ENCODE results near the gene XRN2.
A peak's percentile ranks its signal among the peaks of the same experiment; 100 is the strongest.
"Not testable (repeated sequence)": the region's sequence is repeated elsewhere in the genome, so short reads cannot be mapped to it uniquely, and the experiment has no call there.

The XRN2 gene

GRCh38 chr20:21391972-21392352 lies 88.8 kb downstream of the XRN2 start:
- DNase-seq, result no peak

DNA sequence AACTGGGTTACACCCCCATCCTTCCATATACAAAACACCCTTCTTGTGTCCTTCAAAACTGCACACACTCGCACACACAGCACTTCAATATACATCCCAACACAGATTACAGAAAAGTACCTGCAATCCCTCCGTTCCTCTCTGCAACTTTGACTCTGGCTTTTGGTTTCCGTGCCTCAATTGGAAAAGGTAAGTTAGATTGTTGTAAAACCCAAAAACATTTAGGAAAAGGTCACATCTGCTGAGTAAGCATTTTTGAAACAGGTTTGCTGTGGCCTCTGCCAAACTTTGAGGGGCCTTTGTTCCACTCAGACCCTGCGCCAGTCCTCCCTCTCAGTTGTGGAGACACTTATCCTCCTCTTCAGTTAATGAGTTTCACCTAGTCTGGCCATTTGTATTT lies 90.0 kb downstream of the XRN2 start:
- DNase-seq, result no peak

GRCh38 chr20:21393816-21394519 lies 90.8 kb downstream of the XRN2 start:
- DNase-seq, result no peak

DNA sequence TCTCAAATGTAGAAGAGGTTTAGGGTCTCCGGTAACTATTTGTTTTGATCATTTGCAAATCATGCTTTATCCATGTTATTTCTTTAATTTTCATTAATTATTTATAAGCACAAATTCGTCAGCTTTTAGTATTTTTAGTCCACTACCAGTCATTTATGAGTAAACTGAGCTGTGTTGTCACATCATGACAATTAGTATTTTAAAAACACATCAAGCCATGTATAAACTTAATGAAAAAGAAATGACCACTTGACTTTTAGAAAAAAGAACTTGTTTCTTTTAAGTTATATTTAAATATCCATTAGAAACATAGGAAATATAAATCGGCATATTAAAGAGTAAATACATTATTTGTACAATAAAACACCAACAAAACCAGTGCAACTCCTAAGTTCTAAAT lies 91.4 kb downstream of the XRN2 start:
- no peak for DNase-seq

DNA sequence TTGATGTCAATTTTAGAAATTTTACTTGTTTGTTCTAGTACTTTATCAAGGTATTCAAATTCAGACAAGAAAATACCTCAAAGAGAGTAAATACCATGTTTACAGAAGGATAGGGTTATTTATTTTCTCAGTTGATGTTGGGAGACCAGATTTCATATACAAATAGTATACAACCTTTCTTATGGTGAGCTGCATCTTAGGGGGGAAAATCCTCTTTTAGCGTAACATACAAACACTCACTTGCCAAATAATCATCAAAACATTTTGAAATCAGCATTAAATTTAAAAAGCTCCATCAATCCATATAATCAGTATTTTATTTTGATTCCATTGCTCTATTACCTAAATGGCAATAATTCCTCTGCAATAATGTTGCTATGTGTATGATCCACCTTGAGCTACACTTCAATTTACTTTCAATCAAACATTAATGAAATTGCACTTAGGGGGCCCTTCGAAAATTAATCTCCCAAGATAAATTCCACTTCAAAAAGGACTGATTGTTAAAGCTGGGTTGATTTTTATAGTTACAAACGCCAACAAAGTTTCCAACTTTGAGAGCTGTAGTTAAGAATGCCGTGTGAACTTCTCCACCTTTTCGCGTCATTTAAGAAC lies 92.0 kb downstream of the XRN2 start:
- no peak for DNase-seq

DNA sequence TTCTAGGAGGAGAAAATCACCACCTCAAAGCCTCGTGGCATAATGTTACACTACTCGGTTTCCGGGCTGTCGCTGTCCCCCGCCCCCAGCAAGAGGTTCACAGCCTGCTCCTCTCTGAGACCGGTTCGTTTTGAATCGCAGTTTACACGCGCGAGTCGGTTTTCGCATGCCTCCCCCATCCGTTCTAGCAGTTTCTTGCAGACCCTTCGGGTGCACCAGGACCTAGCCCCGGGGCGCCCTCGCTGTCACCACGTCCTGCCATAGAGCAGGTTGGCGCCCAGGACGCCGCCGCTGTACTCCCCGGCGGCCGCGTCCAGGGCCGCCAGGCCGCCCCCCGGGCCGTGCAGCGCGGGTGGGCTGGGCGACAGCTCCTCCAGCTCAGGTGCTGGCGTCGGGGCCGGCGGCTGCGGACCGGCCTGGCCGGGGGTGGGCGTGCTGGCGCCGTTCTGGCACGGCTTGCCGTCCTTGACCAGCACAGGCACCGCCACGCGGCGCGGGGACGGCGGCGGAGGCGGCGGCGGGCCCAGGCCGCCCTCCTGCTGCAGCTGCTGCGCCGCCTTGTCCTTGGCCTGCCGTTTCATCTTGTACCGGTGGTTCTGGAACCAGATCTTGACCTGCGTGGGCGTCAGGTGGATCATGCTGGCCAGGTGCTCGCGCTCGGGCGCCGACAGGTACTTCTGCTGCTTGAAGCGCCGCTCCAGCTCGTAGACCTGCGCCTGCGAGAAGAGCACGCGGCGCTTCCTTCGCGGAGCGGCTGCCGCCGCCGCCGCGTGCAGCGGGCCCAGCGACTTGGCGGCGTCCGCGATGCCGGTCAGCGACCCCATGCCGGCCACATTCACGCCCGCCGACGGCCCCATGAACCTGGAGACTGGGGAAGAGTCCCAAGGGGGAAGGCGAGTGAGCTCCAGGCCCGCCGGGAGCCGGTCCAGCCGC lies 92.8 kb downstream of the XRN2 start:
- peak; percentile 49 for DNase-seq

DNA sequence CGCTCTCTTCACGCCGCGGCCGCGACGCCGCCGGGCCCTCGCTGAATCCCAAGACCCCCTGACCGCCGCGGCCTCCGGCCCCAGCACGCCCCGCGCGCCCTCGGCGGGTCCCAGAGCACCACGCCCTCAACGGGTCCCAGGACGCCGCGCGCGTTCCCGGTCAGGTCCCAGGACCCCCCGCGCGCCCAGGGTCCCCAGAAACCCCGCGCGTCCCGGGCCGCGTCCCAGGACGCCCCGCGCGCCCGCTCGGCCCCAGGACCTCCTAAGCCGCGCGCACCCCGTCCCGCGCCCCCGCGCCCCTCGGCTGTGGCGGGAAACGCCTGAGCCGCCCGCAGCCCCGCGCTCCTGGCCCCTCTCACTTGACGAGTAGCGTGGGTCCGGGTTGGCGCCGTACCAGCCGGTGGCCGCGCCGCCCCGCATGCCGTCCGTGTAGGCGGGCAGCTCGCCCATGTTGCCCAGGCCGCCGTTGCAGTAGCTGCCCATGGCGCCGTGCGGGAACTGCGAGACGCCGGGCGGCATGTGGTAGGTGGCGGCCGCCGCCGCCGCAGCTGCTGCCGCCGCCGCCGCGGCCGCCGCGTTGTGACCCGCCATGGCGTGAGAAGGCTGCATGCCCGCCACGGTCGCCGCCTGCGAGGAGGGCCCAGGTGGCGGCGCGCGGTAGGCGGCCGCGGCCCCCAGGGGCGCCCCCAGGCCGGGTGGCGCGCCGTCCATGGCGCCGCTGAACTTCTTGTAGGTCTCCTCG lies 93.6 kb downstream of the XRN2 start:
- DNase-seq, result no peak

DNA sequence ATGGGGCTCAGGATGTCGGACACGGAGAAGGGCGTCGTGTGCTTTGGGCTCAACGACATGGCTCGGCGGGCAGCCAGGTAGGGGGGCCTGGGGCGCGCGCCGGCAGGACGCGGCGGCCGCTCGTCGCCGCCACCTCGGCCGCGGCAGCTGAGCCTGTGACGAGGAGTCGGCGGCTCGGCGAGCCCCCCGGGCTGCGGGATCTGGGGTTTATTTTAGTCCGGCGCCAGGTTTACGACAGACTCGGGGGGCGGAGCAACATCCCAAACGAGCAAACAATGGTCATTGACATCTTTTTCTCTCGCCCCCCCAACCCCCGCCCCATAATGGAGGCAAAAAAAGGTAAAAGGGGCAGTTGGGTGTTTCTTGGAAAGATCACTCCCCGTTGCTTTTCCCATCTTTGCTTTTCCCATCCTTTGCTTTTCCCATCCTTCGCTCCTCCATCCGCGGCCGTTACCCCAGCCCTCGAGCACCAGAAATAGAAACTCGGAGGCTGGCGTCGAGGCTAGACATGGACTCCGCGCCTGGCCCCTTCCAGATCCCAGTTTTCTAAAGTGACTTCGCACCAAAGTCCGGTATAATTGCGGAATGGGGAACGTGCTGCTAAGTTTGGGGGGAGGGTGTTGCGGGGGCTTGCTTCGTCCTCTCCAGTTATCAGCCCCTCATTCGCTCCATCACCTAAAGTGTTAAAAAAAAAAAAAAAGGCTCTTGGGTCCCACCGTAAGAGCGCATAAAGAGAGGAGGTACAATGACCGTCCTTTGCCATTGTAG lies 94.4 kb downstream of the XRN2 start, which contains the start of gene NKX2-4:
TSS of gene NKX2-4 (minus strand) at position 186 of the 768 bp plus-strand sequence. CDS start at position 59, 127 bp downstream.
- DNase-seq, result no peak

DNA sequence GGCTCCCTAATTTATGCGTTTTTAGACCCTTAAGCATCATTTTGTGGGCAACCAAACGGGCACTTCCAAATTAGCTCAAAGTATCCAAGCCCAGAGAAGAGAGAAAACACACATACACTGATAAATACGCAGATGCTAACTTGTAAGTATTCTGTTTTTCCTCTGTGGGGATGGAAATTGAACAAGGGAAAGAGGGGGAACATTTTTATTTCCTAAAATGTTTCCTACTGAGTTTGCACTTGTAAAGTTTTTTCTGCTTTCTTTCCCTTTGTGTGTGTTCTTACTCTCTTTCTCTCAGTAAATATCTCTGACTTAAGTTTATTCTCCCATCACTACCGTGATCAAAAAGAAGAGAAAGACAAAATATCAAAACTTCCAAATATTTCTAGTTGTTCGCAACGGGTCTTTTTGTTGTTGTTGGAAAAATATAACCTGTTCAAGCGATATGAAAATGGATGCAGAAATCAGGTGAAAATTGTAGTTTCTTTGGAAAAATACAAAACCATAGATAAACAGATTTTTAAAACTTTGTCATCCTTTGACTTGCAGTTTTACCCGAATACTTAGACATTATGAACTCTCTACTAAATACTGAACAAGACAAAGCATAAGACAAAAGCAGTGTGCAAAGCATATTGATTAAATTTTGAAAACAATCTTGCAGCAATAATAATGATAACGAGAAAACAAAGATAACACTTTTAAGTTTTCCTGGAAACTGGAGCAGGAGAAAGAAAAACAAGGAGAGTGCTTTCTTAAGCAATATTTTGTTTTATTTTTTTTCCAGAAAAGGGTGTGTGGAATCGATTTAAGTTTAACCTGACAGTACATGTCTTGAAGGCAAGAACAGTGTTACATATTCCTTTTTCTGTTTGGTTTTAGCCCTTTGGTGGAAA lies 95.2 kb downstream of the XRN2 start:
- no peak for DNase-seq

DNA sequence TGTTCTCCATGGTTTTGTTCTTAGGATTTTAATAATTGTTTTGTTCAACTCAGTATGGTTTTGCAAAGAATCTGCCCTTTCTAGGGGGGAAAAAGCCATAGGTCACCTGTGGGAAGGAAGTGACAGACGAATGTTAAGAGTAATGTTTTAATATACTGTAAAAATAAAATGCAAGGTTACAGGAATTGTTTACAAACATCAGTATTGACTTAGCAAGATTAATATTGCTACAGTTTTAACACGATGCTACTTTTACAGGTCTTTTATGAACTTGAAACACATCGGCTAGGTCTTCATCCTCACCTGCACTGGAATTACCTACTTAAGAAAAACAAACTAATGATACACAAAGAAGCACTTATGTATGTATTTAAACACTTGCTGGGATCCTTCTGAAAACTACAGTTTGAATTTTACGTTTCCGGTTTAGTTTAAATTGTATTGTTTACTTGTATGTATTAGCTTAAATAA lies 95.9 kb downstream of the XRN2 start:
- no peak for DNase-seq

DNA sequence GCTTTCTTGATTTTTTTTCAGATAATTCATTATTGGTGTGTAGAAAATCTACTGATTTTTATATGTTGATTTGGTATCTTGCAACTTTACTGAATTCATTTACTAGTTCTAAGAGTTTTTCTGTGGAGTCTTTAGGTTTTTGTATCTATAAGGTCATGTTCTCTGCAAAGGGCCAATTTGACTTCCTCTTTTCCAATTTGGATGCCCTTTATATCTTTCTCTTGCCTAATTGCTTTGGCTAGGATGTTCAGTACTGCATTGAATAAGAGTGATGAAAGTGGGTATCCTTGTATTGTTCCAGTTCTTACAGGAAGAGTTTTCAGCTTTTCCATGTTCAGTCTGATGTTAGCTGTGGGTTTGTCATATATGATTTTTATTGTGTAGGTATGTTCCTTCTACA lies 108.6 kb downstream of the XRN2 start:
- no peak for DNase-seq

DNA sequence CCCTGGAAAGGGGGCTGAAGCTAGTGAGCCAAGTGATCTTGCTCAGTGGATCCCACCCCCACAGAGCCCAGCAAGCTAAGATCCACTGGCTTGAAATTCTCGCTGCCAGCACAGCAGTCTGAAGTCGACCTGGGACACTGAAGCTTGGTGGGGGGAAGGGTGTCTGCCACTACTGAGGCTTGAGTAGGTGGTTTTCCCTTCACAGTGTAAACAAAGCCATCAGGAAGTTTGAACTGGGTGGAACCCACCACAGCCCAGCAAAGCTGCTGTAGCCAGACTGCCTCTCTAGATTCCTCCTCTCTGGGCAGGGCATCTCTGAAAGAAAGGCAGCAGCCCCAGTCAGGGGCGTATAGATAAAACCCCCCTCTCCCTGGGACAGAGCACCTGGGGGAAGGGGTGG lies 110.9 kb downstream of the XRN2 start:
- DNase-seq, result not testable (repeated sequence)

DNA sequence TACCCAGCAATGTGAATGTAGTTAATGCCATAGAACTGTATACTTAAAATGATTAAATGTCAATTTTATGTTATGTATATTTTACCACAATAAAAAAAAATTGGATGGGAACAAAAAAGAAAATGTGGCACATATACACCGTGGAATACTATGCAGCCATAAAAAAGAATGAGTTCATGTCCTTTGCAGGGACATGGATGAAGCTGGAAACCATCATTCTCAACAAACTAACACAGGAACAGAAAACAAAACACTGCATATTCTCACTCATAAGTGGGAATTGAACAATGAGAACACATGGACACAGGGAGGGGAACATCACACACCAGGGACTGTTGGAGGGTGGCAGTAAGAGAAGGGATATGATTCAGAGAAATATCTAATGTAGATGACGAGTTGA lies 116.0 kb downstream of the XRN2 start:
- not testable (repeated sequence) for DNase-seq

DNA sequence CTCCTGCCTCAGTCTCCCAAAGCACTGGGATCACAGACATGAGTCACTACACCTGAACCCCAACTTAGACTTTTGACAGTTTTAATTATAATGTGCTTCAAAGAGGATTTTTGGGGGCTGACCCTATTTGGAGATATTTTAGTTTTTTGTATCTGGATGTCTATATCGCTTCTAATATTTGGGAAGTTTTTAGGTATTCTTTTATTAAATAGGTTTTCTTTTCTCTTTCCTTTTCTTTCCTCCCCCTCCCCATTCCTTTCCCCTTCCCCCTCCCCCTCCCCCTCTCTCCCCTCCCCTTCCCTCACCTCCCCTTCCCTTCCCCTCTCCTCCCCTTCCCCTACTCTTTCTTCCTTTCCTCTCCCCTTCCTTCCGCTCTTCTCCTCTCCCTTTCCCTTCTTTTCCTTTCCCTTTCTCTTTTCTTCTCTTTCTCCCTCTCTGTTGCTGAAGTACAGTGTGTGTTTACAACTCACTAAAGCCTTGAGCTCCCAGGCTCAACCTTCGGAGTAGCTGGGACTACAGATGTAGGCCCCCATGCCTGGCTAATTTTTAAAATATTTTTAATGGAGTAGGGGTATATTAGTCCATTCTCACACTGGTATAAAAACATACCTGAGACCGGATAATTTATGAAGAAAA lies 118.6 kb downstream of the XRN2 start:
- no peak for DNase-seq

DNA sequence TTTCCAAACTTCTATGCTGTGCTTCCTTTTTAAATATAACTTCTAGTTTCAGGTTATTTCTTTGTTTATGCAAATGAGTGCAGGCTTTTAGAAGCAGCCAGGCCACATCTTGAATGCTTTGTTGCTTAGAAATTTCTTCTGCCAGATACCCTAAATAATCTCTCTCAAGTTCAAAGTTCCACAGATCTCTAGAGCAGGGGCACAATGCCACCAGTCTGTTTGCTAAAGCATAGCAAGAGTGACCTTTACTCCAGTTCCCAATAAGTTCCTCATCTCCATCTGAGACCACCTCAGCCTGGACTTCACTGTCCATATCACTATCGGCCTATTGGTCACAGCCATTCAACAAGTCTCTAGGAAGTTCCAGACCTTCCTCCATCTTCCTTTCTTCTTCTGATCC lies 120.6 kb downstream of the XRN2 start:
- DNase-seq, result not testable (repeated sequence)

DNA sequence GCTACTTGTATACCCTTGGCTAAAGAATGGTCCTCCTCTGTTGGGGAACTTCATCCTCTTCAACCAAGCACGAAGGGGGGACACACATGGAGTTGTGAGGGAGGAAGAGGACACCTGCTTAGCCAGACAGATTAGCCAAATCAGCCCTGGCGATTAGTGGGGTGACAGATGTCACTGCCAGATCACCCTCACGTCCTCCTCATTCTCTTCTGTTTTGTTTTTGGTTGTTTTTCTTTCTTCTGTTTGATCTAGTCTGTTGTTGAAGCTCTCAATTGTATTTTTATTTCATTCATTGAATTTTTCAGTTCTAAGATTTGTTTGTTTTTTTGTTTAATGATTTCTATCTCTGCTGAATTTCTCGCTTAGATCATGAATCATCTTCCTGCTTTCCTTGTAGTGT lies 121.7 kb downstream of the XRN2 start:
- DNase-seq, result no peak

GRCh38 chr20:21430020-21430419 lies 126.9 kb downstream of the XRN2 start:
- DNase-seq, result no peak

GRCh38 chr20:21432911-21433310 lies 129.8 kb downstream of the XRN2 start:
- no peak for DNase-seq

GRCh38 chr20:21433329-21433890 lies 130.3 kb downstream of the XRN2 start:
- no peak for DNase-seq

- DNase-seq, result no peak
These were observed 132.4 kb downstream of the XRN2 start for GRCh38 chr20:21435576-21435975.
